Esophagus squamous epithelium (tissue), 5 donors: Measurements from ENCODE around the gene OSBPL8. TPM values are rescaled to one million over a fixed set of nuclear protein-coding genes. Genes with fewer than 3 reads are reported as not detected.

Source experiments
- DNase-seq: peaks from one replicate; lab custom pipeline; 2025; lab: John Stamatoyannopoulos, UW
- H3K27ac ChIP-seq, 4 donors: fragments of 200-600 bp; sonication (generic); one replicate each; pipeline ENCODE4 v1.5.1; 2016 to 2019; ENCODE audit warnings: mild to moderate bottlenecking in 1 of 4
- H3K27me3 ChIP-seq, 4 donors: fragments of 200-600 bp; sonication (generic); 1 replicate in 3 of 4; 2 replicates in 1 of 4; pipeline versions ENCODE4 v1.5.1 to v1.6.0; 2017 to 2021; ENCODE audit warnings: antibody characterized with exemption in 1 of 4
- H3K36me3 ChIP-seq, 3 donors: fragments of 200-600 bp; sonication (generic); one replicate each; pipeline ENCODE4 v1.5.1; 2016 to 2019
- H3K4me1 ChIP-seq, 3 donors: fragments of 200-600 bp; sonication (generic); one replicate each; pipeline ENCODE4 v1.5.1; 2017 to 2019
- H3K4me3 ChIP-seq, 4 donors: fragments of 200-600 bp; sonication (generic); 1 replicate in 3 of 4; 2 replicates in 1 of 4; pipeline ENCODE4 v1.5.1; 2016 to 2019; ENCODE audit warnings: mild to moderate bottlenecking in 2 of 4, moderate library complexity in 1 of 4
- H3K9me3 ChIP-seq, 3 donors: fragments of 200-600 bp; sonication (generic); one replicate each; pipeline ENCODE4 v1.5.1; 2016 to 2019
- POLR2A ChIP-seq, 4 donors: fragments of 450-650 bp; IDR thresholded peaks; one replicate each; pipeline ENCODE4 v1.6.1; 2017; ENCODE audit warnings: antibody characterized with exemption in 4 of 4, mild to moderate bottlenecking in 4 of 4, moderate library complexity in 3 of 4
- WGBS, 2 donors: methylation state at CpG; one replicate each; pipeline ENCODE4 v1.1.5; 2018; 5-methylcytosine and 5-hydroxymethylcytosine counted together
- intact Hi-C: fragments of 100-400 bp; cut with DNase I; formaldehyde crosslinking; loops from one replicate; pipeline ENCODE4 v1.15.0; 2022
- total RNA-seq, 4 donors: library from RNA; depleted of rRNA; stranded (reverse); fragments of >200 nt; gene quantifications; one replicate each; pipeline ENCODE4 v1.1.0, GENCODE V29; 2016
- TF ChIP-seq, protein P1 (sequence below), 6 experiments: fragments of 450-650 bp in 4 of 6; fragments of 200-600 bp in 2 of 6; sonication (generic) in 2 of 6; IDR thresholded peaks; one replicate each; pipeline ENCODE4 v1.5.1; 2016 to 2019; ENCODE audit warnings: antibody characterized with exemption in 6 of 6, mild to moderate bottlenecking in 4 of 6, moderate library complexity in 4 of 6
- donor health status: DM: yes; HTN: yes; CAD: no.

Gene OSBPL8
- total RNA-seq, 4 donors from 2014 or later: 30.3 to 60.8 (median 43.0) TPM

DNA sequence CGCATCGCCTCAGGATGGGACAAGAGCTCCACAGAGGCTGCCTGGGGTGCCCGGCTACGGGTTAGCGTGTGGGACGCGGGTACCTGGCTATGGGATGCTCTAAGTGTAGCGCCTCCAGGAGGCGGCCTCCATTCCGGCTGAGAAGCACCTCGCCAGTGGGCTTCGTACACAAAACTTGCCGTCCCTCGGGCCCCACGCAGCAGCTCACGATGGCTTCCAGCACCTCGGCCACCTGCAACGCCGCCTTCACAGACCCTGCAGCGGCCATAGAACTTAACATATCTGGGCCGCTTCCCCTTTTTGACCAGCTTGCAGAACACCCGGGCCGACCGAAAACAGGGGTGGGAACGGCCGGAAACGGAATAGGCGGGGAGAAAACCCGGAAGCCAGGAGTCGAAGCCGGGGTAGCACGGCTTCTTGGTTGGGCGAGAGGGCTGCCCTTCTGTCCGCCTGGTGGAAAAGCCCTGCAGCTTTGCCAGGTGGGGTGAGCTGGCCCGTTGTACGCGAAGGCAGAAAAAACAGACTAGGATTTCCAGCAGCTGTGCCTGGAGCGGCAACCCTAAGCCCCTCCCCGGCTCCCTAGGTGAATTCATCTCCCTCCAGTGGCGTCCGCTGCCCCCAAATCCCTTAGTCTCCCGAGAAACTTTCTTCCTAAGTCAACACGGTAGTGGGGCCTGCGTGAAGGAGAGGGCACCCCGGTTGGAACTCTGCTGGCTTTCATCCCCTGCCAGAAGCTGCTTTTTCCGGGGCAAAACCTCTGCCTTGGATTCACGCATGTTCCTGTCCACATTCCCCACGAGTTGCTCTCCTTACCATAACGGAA lies 211.3 kb downstream of the OSBPL8 start, which contains the start of gene BBS10:
BBS10 (minus strand) TSS at position 337 of the 823 bp plus-strand sequence; CDS start at position 280, 57 bp downstream.
- no peaks in the 10 kb centered on the region for H3K9me3 ChIP-seq
- TF ChIP-seq POLR2A (IDR thresholded peaks at IDR 0.05): peak in 2 of 4 donors; percentile 31 to 71
- TF ChIP-seq, protein P1, sequence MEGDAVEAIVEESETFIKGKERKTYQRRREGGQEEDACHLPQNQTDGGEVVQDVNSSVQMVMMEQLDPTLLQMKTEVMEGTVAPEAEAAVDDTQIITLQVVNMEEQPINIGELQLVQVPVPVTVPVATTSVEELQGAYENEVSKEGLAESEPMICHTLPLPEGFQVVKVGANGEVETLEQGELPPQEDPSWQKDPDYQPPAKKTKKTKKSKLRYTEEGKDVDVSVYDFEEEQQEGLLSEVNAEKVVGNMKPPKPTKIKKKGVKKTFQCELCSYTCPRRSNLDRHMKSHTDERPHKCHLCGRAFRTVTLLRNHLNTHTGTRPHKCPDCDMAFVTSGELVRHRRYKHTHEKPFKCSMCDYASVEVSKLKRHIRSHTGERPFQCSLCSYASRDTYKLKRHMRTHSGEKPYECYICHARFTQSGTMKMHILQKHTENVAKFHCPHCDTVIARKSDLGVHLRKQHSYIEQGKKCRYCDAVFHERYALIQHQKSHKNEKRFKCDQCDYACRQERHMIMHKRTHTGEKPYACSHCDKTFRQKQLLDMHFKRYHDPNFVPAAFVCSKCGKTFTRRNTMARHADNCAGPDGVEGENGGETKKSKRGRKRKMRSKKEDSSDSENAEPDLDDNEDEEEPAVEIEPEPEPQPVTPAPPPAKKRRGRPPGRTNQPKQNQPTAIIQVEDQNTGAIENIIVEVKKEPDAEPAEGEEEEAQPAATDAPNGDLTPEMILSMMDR (IDR thresholded peaks at IDR 0.05): peak in 5 of 6 experiments; percentile 22 to 62 (median 55)
- 1 to 3% methylated on average over 18 to 39 of the region's 49 CpGs for WGBS, 2 donors
- peak; percentile 70 for DNase-seq
- intact Hi-C loops: loop anchor here (10.0 kb wide), 1 partner anchor 313 kb away; the partner anchor contains the start of gene PHLDA1
- peaks cover 0 to 5% (median 0%) of the 10 kb centered on the region in 3 donors for H3K36me3 ChIP-seq
- H3K4me3 ChIP-seq: peak within 1 kb of the TSS; percentile 67 to 94 (median 74)
- no peaks in the 10 kb centered on the region for H3K27me3 ChIP-seq
- H3K4me1 ChIP-seq: peaks cover 13 to 36% (median 16%) of the 10 kb centered on the region in 3 donors
- H3K27ac ChIP-seq: peak within 1 kb of the TSS; percentile 84 to 95 (median 91)

- no peak for DNase-seq
- TF ChIP-seq, protein P1 (IDR thresholded peaks at IDR 0.05): peak in 2 of 6 experiments; percentile 9 to 49
- TF ChIP-seq POLR2A (IDR thresholded peaks at IDR 0.05): no peak
- Histone ChIP-seq H3K27me3 (no peaks in the 10 kb centered on the region), H3K4me3 (peak overlapping the region in 3 of 4 donors; percentile 68 to 94 (median 81)), H3K36me3 (no peaks in the 10 kb centered on the region), H3K9me3 (no peaks in the 10 kb centered on the region), H3K4me1 (peaks cover 13 to 38% (median 16%) of the 10 kb centered on the region in 3 donors), H3K27ac (peak overlapping the region; percentile 84 to 95 (median 91))
- intact Hi-C loops: loop anchor here (10.0 kb wide), 1 partner anchor 312 kb away; the partner anchor contains the start of gene PHLDA1
- 40 to 43% methylated on average over 4 of the region's 4 CpGs for WGBS, 2 donors
Measured at GRCh38 chr12:76346798-76347420, 212.7 kb downstream of the OSBPL8 start.

DNA sequence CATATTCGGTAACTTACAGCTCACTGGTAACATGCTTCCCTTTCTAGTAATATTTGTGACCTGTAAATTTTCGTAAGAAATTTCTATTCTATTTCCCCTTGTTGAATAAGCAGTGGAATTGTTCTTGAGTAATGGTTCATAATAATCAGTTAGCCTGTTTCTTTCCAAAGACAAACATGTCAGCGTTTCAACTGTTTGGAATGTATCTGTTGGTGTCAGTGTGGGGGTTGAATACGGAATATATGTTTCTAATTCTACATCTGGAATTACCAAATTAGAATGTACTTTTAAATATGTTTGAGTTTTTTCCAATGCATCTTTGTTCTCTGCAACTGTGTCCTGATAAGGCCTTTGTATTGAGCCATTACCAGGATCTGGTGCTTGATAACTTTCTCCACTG lies 213.3 kb downstream of the OSBPL8 start:
- no peaks in the 10 kb centered on the region for H3K27me3 ChIP-seq
- TF ChIP-seq, protein P1 (IDR thresholded peaks at IDR 0.05): no peak
- no peak for TF ChIP-seq POLR2A (IDR thresholded peaks at IDR 0.05)
- no peaks in the 10 kb centered on the region for H3K36me3 ChIP-seq
- DNase-seq: no peak
- WGBS, 2 donors: 71 to 72% methylated on average over 4 of the region's 4 CpGs
- H3K4me1 ChIP-seq: peaks cover 13 to 43% (median 16%) of the 10 kb centered on the region in 3 donors
- intact Hi-C loops: loop anchor here (10.0 kb wide), 1 partner anchor 311 kb away; the partner anchor contains the start of gene PHLDA1
- peak overlapping the region in 2 of 4 donors; percentile 16 to 48 for H3K27ac ChIP-seq
- H3K9me3 ChIP-seq: no peaks in the 10 kb centered on the region
- H3K4me3 ChIP-seq: no peak overlapping the region

- TF ChIP-seq, protein P1 (IDR thresholded peaks at IDR 0.05): no peak
- TF ChIP-seq POLR2A (IDR thresholded peaks at IDR 0.05): no peak
- Histone ChIP-seq H3K36me3 (no peaks in the 10 kb centered on the region), H3K4me1 (peaks cover 13 to 43% (median 16%) of the 10 kb centered on the region in 3 donors), H3K4me3 (no peak overlapping the region), H3K9me3 (no peaks in the 10 kb centered on the region), H3K27ac (peak overlapping the region in 2 of 4 donors; percentile 16 to 48), H3K27me3 (no peaks in the 10 kb centered on the region)
- intact Hi-C loops: loop anchor here (10.0 kb wide), 1 partner anchor 311 kb away; the partner anchor contains the start of gene PHLDA1
- no peak for DNase-seq
- 89 to 95% methylated on average over 1 of the region's 1 CpG for WGBS, 2 donors
Measured at GRCh38 chr12:76345569-76345968, 214.0 kb downstream of the OSBPL8 start.
